Activated CD4-positive, alpha-beta memory T cell treated with anti-CD3 and anti-CD28 coated beads for 36 hours (primary cell): ENCODE measurements around the gene ERO1B. TPM values are rescaled to one million over a fixed set of nuclear protein-coding genes. Genes with fewer than 3 reads are reported as not detected.

Source experiments
- CTCF ChIA-PET: fragments of 350-600 bp; sonication (Branson Sonifier 250); formaldehyde crosslinking; loops from one replicate; lab custom pipeline; 2021; ENCODE audit warnings: antibody characterized with exemption, inconsistent platforms; lab: Charles Lee
- POLR2A ChIA-PET: fragments of 350-600 bp; sonication (Branson Sonifier 250); formaldehyde crosslinking; loops from one replicate; lab custom pipeline; 2021; ENCODE audit warnings: antibody characterized with exemption; lab: Charles Lee
- DNase-seq: peaks from one replicate; pipeline ENCODE4 v3.0.0-alpha.2; 2020
- H3K27ac Mint-ChIP-seq: one replicate; pipeline ENCODE4 v1.8.0; 2021; ENCODE audit warnings: mixed read lengths
- H3K27me3 Mint-ChIP-seq: one replicate; pipeline ENCODE4 v1.8.0; 2021; ENCODE audit warnings: mixed read lengths
- H3K36me3 Mint-ChIP-seq: one replicate; pipeline ENCODE4 v1.8.0; 2021; ENCODE audit warnings: mixed read lengths
- H3K4me1 Mint-ChIP-seq: one replicate; pipeline ENCODE4 v1.8.0; 2021; ENCODE audit warnings: low read depth, mixed read lengths
- H3K4me3 Mint-ChIP-seq: one replicate; pipeline ENCODE4 v1.8.0; 2021; ENCODE audit warnings: mild to moderate bottlenecking, mixed read lengths
- H3K9me3 Mint-ChIP-seq: one replicate; pipeline ENCODE4 v1.8.0; 2021; ENCODE audit warnings: mixed read lengths
- intact Hi-C: fragments of 100-400 bp; cut with micrococcal nuclease; formaldehyde crosslinking; loops from one replicate; pipeline ENCODE4 v1.15.1; 2023
- total RNA-seq, 2 experiments: library from RNA; stranded (reverse); gene quantifications; one replicate each; pipeline ENCODE4 v1.2.3, GENCODE V29; 2021

Gene ERO1B
- total RNA-seq, 2 experiments from 2014 or later = 2.7 to 2.9 TPM

DNA sequence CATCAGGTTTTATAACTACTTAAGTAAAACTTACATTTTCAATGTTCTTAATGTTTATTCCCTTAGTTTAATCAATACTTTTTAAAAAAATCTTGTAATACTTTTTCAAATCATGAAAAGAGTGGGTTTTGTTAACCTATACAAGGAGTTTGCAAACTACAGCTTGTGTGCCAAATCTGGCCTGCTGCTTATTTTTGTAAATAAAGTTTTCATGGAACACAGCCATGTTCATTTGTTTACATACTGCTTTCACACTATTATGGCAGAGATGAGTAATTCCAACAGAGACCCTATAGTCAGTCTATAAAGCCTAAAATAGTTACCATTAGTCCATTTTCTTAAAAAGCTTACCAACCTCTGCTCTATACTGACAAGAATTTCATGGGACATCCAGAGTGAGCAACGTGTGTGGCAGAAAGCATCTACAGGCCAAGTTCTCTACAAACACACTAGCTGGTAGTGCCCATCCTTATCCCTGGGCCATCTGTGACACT, 42.6 kb downstream of the ERO1B start:
- no peak overlapping the region for H3K4me3 Mint-ChIP-seq
- ChIA-PET POLR2A (no interaction called here), CTCF (interaction anchor here (1.6 kb wide), 1 partner anchor 213 kb away, joined by 5 read pairs; no protein-coding TSS in a partner anchor)
- no peak for DNase-seq
- H3K36me3 Mint-ChIP-seq = peaks cover 12% of the 10 kb centered on the region
- H3K4me1 Mint-ChIP-seq = no peaks in the 10 kb centered on the region
- H3K27me3 Mint-ChIP-seq = no peaks in the 10 kb centered on the region
- no peaks in the 10 kb centered on the region for H3K9me3 Mint-ChIP-seq
- no peak overlapping the region for H3K27ac Mint-ChIP-seq
- intact Hi-C loops = no loop called here

DNA sequence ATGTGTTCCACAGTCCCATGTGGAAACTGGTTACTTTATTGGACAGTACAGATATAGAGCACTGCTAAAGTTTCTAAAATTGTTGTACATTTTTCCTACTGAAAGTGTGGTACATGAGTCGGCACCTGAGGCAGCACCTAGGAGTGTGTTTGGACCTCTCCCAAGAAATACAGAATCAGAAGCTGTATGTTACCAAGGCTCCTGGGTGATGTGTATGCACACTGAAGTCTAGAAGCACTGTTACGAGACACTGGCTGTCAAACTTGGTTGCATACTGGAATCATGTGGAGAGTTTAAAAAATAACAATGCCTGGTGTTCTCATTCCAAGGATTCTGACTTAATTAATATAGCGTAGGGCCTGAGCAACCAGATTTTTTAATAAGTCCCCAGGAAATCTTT, 46.6 kb downstream of the ERO1B start:
- POLR2A ChIA-PET = no interaction called here
- intact Hi-C loops = no loop called here
- CTCF ChIA-PET = no interaction called here

DNA sequence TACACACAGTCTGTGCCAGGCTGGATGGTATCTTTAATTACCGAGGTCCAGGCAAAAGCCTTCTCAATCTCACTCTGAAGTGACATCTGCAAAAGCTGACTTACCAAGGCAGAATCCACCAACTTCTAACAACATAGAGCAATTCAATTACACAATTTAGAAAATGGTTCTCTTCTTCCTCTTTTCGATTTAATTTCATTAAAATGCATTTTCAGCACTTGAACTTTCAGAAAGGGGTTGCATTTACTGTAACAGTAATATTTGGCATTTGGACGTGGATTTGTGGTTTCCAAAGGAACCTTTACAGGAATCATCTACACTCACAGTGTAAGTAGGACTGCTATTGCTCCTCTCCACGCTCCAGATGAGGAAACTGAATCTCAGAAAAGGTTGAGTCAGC, 53.3 kb downstream of the ERO1B start:
- no peak for DNase-seq
- ChIA-PET POLR2A (no interaction called here), CTCF (no interaction called here)
- no peaks in the 10 kb centered on the region for H3K27me3 Mint-ChIP-seq
- H3K4me1 Mint-ChIP-seq = no peaks in the 10 kb centered on the region
- no peaks in the 10 kb centered on the region for H3K9me3 Mint-ChIP-seq
- H3K36me3 Mint-ChIP-seq = peaks cover 8% of the 10 kb centered on the region
- intact Hi-C loops = no loop called here
- no peak overlapping the region for H3K27ac Mint-ChIP-seq
- no peak overlapping the region for H3K4me3 Mint-ChIP-seq

More for the DNA sequence above, 46.6 kb downstream of the ERO1B start:
- DNase-seq = no peak
- H3K4me1 Mint-ChIP-seq = no peaks in the 10 kb centered on the region
- H3K9me3 Mint-ChIP-seq = no peaks in the 10 kb centered on the region
- no peak overlapping the region for H3K4me3 Mint-ChIP-seq
- H3K27ac Mint-ChIP-seq = no peak overlapping the region
- peaks cover 2% of the 10 kb centered on the region for H3K36me3 Mint-ChIP-seq
- no peaks in the 10 kb centered on the region for H3K27me3 Mint-ChIP-seq

GRCh38 chr1:236222632-236223031, 59.1 kb downstream of the ERO1B start:
- Mint-ChIP-seq H3K4me3 (no peak overlapping the region), H3K36me3 (peaks cover 12% of the 10 kb centered on the region), H3K27me3 (no peaks in the 10 kb centered on the region), H3K9me3 (no peaks in the 10 kb centered on the region), H3K27ac (no peak overlapping the region), H3K4me1 (no peaks in the 10 kb centered on the region)
- no peak for DNase-seq
- intact Hi-C loops = no loop called here
- ChIA-PET POLR2A (no interaction called here), CTCF (no interaction called here)

- intact Hi-C loops = no loop called here
- DNase-seq = no peak
- ChIA-PET POLR2A (no interaction called here), CTCF (no interaction called here)
- H3K27ac Mint-ChIP-seq = no peak overlapping the region
- H3K36me3 Mint-ChIP-seq = peaks cover 12% of the 10 kb centered on the region
- no peaks in the 10 kb centered on the region for H3K27me3 Mint-ChIP-seq
- H3K4me3 Mint-ChIP-seq = no peak overlapping the region
- no peaks in the 10 kb centered on the region for H3K9me3 Mint-ChIP-seq
- no peaks in the 10 kb centered on the region for H3K4me1 Mint-ChIP-seq
These were observed 61.3 kb downstream of the ERO1B start for GRCh38 chr1:236220473-236220872.

- CTCF ChIA-PET = no interaction called here
These were observed 67.0 kb downstream of the ERO1B start for GRCh38 chr1:236214761-236215160.

GRCh38 chr1:236213534-236213933, 68.2 kb downstream of the ERO1B start:
- POLR2A ChIA-PET = no interaction called here
- intact Hi-C loops = no loop called here
- Mint-ChIP-seq H3K9me3 (no peaks in the 10 kb centered on the region), H3K4me3 (no peak overlapping the region), H3K27ac (no peak overlapping the region), H3K27me3 (no peaks in the 10 kb centered on the region), H3K36me3 (peaks cover 7% of the 10 kb centered on the region), H3K4me1 (peaks cover 5% of the 10 kb centered on the region)
- CTCF ChIA-PET = no interaction called here
- no peak for DNase-seq

More at GRCh38 chr1:236214761-236215160, 67.0 kb downstream of the ERO1B start:
- POLR2A ChIA-PET = no interaction called here
- intact Hi-C loops = loop anchor here (2.0 kb wide), 1 partner anchor 70 kb away; no protein-coding TSS in a partner anchor
- Mint-ChIP-seq H3K4me3 (no peak overlapping the region), H3K9me3 (no peaks in the 10 kb centered on the region), H3K36me3 (peaks cover 7% of the 10 kb centered on the region), H3K27me3 (no peaks in the 10 kb centered on the region), H3K27ac (no peak overlapping the region), H3K4me1 (peaks cover 5% of the 10 kb centered on the region)
- peak; percentile 32 for DNase-seq

- H3K36me3 Mint-ChIP-seq = peaks cover 14% of the 10 kb centered on the region
These were observed 69.9 kb downstream of the ERO1B start for GRCh38 chr1:236211815-236212214.

DNA sequence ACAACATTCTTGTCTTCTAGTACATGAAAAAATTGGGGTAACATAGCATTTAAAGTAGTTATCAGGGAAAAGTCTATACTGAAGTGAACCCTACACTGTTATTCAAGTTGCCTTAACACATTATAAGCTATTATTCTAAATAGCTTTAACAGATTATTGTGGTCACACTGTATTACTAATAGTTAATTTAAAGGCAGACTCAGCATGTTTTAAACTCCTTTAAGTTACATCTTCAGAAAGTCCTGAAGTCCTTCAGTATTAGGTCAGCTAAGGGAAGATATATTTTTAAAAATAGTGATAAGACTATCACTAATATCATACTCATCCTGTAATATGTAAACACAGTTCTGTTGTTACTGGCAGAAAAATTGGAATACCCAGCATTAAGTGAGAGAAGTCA, 72.0 kb downstream of the ERO1B start:
- intact Hi-C loops = no loop called here
- POLR2A ChIA-PET = no interaction called here

More at GRCh38 chr1:236211815-236212214, 69.9 kb downstream of the ERO1B start:
- no peaks in the 10 kb centered on the region for H3K27me3 Mint-ChIP-seq
- H3K27ac Mint-ChIP-seq = no peak overlapping the region
- POLR2A ChIA-PET = no interaction called here
- DNase-seq = no peak
- no peak overlapping the region for H3K4me3 Mint-ChIP-seq
- CTCF ChIA-PET = no interaction called here
- H3K4me1 Mint-ChIP-seq = peaks cover 5% of the 10 kb centered on the region
- intact Hi-C loops = no loop called here
- H3K9me3 Mint-ChIP-seq = no peaks in the 10 kb centered on the region

GRCh38 chr1:236209185-236209584, 72.6 kb downstream of the ERO1B start:
- CTCF ChIA-PET = no interaction called here
- H3K27ac Mint-ChIP-seq = no peak overlapping the region
- POLR2A ChIA-PET = no interaction called here

More for the DNA sequence above, 72.0 kb downstream of the ERO1B start:
- CTCF ChIA-PET = no interaction called here
- no peak overlapping the region for H3K27ac Mint-ChIP-seq
- DNase-seq = no peak
- peaks cover 3% of the 10 kb centered on the region for H3K9me3 Mint-ChIP-seq
- peaks cover 4% of the 10 kb centered on the region for H3K4me1 Mint-ChIP-seq
- no peaks in the 10 kb centered on the region for H3K27me3 Mint-ChIP-seq
- peaks cover 25% of the 10 kb centered on the region for H3K36me3 Mint-ChIP-seq
- no peak overlapping the region for H3K4me3 Mint-ChIP-seq

DNA sequence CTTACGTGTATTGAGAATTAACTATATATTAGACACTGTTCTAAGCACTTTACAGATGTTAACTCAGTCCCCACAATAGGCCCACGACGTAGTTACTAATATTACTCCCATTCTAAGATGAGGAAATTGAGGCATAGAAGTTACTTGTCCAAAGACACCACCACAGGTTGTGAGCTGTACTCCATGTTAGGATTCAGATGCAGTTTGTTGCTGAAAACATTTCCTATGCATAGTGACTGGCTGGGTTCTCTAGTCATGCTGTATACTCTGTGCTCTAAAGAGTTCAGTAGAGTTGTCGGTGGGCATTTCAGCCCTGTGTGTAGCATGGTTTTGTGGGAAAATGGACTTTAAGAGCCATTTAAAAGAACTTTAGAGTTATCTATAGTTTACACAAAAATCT, 74.2 kb downstream of the ERO1B start:
- intact Hi-C loops = no loop called here
- peaks cover 36% of the 10 kb centered on the region for H3K36me3 Mint-ChIP-seq
- POLR2A ChIA-PET = no interaction called here
- H3K4me1 Mint-ChIP-seq = no peaks in the 10 kb centered on the region
- H3K9me3 Mint-ChIP-seq = peaks cover 16% of the 10 kb centered on the region
- no peaks in the 10 kb centered on the region for H3K27me3 Mint-ChIP-seq
- no peak overlapping the region for H3K4me3 Mint-ChIP-seq
- CTCF ChIA-PET = no interaction called here
- H3K27ac Mint-ChIP-seq = no peak overlapping the region
- DNase-seq = no peak

More at GRCh38 chr1:236209185-236209584, 72.6 kb downstream of the ERO1B start:
- no peaks in the 10 kb centered on the region for H3K27me3 Mint-ChIP-seq
- no peaks in the 10 kb centered on the region for H3K4me1 Mint-ChIP-seq
- H3K9me3 Mint-ChIP-seq = peaks cover 3% of the 10 kb centered on the region
- no peak overlapping the region for H3K4me3 Mint-ChIP-seq
- intact Hi-C loops = no loop called here
- H3K36me3 Mint-ChIP-seq = peaks cover 25% of the 10 kb centered on the region
- DNase-seq = no peak

DNA sequence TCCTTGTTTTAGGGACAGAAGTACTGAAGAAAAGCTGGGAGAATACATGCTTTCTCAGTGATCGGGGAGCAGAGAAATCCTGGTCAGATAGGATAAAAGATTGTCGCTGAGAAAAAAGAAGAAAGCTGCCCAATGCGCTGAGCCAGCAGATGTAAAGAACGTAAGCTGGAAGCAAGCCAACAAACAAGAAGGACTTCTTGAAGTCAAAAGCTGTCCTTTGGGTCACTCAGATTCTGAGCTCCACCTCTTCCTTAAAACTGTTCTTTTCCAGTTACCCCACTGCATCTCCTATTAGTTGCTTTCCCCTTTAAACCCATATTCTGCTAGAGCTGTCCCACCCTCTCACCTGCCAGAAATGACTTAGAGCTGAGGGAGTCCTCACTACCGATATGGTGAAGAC, 74.6 kb downstream of the ERO1B start:
- Mint-ChIP-seq H3K9me3 (peaks cover 21% of the 10 kb centered on the region), H3K27ac (no peak overlapping the region), H3K4me3 (no peak overlapping the region), H3K4me1 (no peaks in the 10 kb centered on the region), H3K27me3 (no peaks in the 10 kb centered on the region), H3K36me3 (peaks cover 40% of the 10 kb centered on the region)
- no peak for DNase-seq
- intact Hi-C loops = no loop called here
- POLR2A ChIA-PET = no interaction called here
- CTCF ChIA-PET = no interaction called here

DNA sequence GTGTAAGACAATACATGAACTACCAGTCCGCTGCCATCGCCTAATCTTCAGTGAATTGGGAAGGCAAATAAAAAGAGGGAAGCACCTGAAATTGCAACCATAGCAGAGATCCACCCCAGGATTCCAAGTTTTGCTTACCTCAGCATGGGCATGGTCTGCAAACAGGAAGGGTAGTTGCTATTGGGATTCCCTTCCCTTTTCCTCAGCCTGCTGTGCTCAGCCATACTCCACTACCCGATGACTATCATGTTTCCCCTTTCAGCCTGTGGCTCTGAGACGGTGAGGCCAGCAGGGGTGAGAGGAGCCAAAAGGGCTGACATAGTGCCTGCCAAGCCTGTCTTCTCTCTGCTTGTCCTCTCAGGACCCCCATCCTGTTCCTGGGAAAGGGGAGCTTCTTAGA, 75.2 kb downstream of the ERO1B start:
- no peak for DNase-seq
- POLR2A ChIA-PET = no interaction called here
- H3K9me3 Mint-ChIP-seq = peaks cover 26% of the 10 kb centered on the region

More for the DNA sequence above, 75.2 kb downstream of the ERO1B start:
- intact Hi-C loops = no loop called here
- no peaks in the 10 kb centered on the region for H3K27me3 Mint-ChIP-seq
- no peaks in the 10 kb centered on the region for H3K4me1 Mint-ChIP-seq
- H3K36me3 Mint-ChIP-seq = peaks cover 46% of the 10 kb centered on the region
- CTCF ChIA-PET = no interaction called here
- no peak overlapping the region for H3K4me3 Mint-ChIP-seq
- H3K27ac Mint-ChIP-seq = no peak overlapping the region
